ENCODE data around the gene SRRM5.

- TF ChIP-seq CTCF (IDR thresholded peaks at IDR 0.05; ENCODE audit: low read depth, low read length, poor library complexity, severe bottlenecking) (no peak), EZH2phosphoT487 (IDR thresholded peaks at IDR 0.05; ENCODE audit: borderline replicate concordance, low read length) (no peak)
Measured at GRCh38 chr19:43616954-43617353, 5.1 kb downstream of the SRRM5 start.

Data from DOHH2 (cell line).